HG03108 (cell line): ENCODE data around the gene TSC22D4.
A peak's percentile ranks its signal among the peaks of the same experiment; 100 is the strongest.
"Not testable (repeated sequence)": the region's sequence is repeated elsewhere in the genome, so short reads cannot be mapped to it uniquely, and the experiment has no call there.

ENCODE experiments used
- ATAC-seq: cut with Tn5 transposase; IDR thresholded peaks from one replicate; pipeline ENCODE4 v1.9.1; 2021; ENCODE audit warnings: moderate library complexity; ENCODE audit not compliant: unreplicated experiment

The TSC22D4 gene

DNA sequence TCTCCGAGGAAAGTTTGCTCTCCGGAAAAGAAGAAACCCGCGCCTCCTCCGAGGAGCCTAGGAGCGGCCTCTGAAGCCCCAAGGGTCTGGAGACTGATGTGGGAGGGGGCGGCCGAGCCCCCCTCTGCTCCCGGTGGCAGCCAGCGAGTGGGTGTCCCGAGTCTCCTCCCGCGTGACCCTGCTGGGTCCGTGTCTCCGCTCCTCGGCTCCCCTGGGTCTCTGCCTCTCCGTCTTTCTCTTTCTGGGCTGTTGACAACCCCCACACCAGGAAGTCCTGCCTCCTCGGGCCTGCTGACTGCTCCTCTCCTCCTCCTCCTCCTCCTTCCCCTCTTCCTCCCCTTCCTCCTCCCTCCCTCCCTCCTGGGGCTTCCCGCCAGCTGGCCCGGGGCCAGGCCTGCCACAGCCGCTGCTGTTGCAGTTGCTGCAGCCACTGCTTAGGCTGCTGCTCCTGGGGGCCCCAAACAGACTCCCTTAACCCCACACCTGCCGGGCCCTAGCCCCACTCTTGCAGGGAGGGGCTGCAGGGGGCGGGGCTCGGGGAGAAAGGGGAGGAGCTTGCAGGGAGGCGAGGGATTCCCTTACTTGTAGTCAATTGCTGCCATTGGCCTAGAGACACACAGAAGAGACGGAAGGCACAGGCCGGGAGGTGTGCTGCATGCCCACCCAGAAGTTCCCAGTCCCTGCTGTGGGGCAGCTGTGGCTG is at the start of gene TSC22D4:
TSS of gene TSC22D4 (minus strand) at position 257 of the 703 bp plus-strand sequence. CDS start 1,176 bp downstream, outside the sequence.
- peak; percentile 54 for ATAC-seq

DNA sequence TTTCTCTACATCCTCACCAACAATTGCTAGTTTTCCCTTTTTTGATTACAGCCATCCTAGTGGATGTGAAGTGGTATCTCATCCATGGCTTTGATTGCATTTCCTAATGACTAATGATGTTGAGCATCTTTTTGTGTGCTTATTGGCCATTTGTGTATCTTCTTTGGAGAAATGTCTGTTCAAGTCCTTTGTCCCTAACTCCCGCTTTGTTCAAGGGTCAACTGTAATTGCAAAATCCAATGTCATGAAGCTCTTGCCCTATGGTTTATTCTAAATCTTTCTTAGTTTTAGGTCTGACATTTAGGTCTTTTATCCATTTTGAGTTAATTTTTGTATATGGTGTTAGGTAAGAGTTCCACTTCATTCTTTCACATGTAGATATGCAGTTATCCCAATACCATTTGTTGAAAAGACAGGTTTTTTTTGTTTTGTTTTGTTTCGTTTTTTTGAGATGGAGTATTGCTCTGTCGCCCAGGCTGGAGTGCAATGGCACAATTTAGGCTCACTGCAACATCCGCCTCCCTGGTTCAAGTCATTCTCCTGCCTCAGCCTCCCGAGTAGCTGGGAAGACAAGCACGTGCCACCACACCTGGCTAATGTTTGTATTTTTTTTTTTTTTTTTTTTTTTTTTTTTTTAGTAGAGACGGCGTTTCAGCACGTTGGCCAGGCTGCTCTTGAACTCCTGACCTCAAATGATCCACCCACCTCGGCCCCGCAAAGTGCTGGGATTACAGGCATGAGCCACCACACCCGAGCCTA is 49.3 kb upstream of the TSC22D4 start:
- not testable (repeated sequence) for ATAC-seq

DNA sequence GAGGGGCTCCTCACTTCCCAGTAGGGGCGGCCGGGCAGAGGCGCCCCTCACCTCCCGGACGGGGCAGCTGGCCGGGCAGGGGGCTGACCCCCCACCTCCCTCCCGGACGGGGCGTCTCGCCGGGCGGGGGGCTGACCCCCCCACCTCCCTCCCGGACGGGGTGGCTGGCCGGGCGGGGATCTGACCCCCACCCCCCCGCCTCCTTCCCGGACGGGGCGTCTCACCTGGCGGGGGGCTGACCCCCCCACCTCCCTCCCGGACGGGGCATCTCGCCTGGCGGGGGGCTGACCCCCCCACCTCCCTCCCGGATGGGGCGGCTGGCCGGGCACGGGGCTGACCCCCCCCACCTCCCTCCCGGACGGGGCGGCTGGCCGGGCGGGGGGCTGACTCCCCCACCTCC is 44.2 kb upstream of the TSC22D4 start:
- not testable (repeated sequence) for ATAC-seq

DNA sequence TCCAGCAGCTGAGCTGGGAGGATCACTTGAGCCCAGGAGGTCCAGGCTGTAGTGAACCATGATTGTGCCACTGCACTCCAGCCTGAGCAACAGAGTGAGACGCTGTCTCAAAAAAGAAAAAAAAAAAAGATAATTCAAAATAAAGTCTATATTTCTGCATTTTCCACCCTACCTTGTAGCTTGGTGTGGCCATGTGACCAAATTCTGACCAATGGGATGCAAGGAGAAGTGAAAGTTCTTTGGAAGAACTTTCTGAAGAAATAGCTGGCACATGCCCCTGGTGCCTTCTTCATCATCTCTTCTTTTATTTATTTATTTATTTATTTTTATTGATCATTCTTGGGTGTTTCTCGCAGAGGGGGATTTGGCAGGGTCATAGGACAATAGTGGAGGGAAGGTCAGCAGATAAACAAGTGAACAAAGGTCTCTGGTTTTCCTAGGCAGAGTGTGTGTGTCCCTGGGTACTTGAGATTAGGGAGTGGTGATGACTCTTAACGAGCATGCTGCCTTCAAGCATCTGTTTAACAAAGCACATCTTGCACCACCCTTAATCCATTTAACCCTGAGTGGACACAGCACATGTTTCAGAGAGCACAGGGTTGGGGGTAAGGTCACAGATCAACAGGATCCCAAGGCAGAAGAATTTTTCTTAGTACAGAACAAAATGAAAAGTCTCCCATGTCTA is 43.0 kb upstream of the TSC22D4 start:
- ATAC-seq: not testable (repeated sequence)

DNA sequence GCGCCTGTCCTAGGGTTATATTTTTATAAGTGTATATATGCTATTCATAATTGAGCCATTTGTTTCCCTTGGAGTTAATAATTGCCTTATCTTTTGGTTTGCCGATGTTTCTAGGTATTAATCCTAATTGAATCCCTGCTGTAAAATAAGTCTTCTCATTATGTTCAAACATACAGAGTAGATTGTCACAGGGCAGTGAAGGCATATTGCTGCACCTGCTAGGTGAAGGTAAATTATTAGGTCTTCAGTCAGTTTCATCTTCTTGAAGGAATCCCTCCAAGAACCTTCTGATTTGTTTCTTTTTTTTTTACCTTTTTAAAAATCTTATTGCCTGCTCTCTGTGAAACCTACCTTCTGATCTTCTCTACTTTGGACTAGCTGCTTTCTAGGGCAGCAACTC is 42.1 kb upstream of the TSC22D4 start:
- ATAC-seq: no peak

DNA sequence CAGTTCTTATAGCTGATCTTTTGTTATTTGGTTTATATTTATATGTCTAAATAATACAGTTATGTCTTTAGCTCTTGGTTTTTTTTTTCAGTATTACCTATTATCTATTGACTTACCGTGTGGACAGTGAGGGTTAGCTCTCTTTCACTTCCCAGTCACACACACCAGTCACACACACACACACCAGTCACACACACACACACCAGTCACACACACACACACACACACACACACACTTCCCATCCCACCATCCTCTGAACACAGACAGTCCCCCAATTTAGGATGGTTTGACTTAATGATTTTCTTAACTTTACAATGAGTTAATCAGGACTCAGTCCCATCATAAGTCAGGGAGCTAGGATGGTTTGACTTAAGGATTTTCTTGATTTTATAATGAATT is 41.1 kb upstream of the TSC22D4 start:
- ATAC-seq: no peak

DNA sequence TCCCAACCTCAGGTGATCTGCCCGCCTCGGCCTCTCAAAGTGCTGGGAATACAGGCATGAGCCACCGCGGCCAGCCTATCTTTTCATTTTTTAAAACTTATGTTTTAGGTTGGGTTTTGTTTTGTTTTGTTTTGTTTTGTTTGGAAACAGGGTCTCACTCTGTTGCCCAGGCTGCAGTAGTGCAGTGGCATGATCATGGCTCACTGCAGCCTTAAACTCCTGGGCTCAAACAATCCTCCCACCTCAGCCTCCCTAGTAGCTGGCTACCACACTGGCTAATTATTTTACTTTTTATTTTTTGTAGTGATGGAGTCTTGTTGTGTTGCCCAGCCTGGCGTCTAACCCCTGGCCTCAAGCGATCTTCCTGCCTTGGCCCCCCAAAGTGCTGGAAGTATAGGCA is 40.6 kb upstream of the TSC22D4 start:
- no peak for ATAC-seq

DNA sequence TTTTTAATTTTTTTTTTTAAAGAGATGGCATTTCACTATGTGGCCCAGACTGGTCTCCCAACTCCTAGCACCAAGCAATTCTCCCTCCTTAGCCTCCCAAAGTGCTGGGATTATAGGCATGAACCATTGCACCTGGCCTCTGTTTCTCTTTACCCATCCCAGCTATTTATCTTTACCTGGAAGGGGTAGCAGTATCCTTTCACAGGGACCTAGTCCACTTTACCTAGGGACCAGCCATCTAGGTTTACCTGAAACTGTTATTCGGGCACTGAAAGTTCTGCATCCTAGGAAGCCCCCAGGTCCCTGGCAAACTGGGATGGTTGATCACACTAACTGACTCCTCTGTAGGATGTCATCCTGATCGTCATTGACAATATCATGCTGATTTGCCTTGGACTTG is 38.3 kb upstream of the TSC22D4 start:
- ATAC-seq: no peak

DNA sequence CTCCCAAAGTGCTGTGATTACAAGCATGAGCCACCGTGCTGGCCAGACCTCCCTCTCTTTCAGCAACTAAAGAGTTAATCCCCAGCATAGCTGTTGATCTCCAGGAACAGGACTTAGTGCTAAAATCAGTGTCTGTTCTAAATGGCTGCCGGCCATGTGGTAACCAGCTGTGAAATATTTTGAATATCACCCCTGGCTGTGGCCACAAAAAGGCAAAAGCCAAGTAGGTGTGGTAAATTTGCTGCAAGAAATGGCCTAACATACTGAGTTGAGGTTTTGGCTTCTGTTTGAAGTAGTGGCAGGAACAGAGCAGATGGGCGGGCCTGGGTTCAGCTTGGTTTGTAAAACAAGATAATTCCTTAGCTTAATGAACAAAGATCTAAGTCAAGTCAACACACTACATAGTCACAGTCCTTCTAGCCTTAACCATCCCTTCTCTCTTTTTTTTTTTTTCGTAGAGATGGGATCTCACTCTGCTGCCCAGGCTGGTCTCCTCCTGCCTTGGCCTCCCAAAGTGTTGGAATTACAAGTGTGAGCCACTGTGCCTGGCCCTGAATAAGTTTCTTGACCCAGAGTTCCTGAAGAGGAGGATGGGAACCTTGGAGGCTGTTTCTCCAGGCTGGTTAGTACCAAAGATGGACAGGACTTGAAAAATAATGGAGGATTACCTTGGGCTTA is 37.3 kb upstream of the TSC22D4 start:
- no peak for ATAC-seq

DNA sequence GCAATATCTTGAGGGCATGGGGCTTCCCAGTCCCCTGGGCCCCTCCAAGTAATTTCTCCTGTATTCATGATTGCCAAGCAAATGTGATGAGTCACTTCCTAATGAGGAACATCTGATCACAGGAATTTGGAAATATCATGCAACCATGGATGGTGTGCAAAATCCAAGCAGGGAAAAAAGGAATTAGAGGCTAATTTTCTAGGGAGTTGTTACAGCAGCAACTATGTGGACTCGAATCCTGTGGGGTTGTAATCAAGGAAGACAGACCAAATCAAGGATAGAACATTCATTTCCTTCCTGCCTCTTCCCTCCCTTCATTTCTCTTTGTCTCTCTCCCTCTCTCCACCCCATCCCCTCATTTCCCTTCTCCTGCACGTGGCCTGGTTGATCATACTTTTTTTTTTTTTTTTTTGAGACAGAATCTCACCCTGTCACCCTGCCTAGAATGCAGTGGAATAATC is 36.1 kb upstream of the TSC22D4 start:
- ATAC-seq: no peak

DNA sequence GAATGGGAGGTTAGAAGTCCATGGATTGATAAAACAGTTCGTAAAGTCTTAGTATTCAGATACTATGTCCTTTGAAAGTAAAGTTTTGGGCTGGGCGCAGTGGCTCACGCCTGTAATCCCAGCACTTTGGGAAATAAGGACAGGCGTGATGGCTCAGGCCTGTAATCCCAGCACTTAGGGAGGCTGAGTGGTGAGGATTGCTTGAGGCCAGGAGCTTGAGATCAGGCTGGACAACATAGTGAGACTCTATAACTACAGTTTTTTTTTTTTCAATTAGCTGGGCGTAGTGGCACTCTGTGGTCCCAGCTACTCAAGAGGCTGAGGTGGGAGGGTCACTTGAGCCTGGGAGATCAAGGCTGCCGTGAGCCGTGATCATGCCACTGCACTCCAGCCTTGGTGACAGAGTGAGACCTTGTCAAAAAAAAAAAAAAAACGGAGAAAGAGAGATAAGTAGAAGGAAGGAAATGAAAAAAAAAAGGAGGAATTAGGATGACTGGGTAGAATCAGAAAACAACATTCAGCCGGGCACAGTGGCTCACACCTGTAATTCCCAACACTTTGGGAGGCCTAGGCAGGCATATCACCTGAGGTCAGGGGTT is 34.3 kb upstream of the TSC22D4 start:
- no peak for ATAC-seq

DNA sequence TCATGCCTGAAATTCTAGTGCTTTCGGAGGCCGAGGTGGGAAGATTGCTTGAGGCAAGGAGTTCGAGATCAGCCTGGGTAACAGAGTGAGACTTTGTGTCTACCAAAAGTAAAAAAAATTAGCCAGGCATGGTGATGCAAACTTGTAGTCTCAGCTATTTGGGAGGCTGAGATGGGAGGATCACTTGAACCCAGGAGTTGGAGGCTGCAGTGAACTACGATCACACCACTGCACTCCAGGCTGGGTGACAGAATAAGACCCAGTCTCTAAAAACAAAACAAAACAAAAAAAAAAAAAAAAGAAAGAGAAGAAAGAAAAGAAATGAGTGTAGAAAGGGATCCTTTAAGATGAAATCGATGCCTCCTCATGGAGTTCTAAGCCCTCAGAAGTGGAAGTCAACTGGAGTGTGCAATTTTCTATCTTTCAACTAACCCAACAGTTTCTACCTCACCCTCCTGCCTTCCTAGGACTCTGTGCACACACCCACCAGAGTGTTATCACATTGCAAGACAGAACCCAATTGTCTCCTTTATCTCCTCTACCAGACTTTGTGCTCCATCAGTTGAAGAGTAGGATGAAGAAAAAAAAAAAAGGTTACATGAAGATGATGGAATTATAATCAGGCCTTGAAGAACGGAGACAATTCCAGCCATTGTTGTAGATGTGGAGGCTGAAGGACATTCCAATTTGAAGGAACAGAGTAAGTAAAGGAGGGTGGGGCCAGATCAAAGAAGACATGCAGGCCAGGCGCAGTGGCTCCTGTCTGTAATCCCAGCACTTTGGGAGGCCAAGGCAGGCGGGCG is 31.6 kb upstream of the TSC22D4 start:
- no peak for ATAC-seq

DNA sequence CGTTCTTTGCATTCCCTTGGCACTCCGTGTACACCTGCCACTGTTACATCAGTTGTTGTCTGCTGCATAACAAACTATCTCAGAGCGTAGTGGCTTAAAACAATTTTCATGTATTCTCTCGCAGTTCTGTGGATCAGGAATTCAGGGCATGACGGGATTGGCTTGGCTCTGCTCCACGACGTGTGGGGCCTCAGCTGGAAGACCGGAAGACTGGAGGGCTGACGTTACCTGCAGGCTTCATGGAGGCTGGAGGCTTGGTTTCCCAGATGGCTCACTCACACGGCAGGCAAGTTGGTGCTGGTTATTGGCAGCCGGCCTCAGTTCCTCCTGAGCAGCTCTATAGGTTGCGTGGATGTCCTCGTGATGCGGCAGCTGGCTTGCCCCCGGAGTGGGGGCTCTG is 30.2 kb upstream of the TSC22D4 start:
- no peak for ATAC-seq

DNA sequence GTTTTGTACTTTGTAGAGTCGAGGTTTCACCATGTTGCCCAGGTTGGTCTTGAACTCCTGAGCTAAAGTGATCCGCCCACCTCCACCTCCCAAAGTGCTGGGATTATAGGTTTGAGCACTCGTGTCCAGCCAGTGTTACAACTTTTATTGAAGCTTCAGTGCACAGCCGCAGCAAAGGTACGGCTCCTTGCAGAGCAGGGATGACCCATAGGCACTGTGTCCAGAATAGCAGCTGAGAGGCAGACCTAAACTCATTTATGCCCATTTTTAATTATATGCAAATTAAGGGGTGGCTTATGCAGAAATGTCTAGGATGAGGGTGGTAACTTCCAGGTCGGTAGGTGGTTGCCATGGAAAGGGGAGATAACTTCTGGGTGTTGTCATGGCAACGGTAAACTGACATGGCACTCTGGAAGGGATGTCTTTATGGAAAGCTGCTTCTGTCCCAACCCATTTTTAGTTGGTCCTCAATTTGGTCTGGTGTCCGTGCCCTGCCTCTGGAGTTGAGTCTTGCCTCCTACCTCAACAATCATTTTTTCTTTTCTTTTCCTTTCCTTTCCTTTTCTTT is 27.4 kb upstream of the TSC22D4 start:
- no peak for ATAC-seq

DNA sequence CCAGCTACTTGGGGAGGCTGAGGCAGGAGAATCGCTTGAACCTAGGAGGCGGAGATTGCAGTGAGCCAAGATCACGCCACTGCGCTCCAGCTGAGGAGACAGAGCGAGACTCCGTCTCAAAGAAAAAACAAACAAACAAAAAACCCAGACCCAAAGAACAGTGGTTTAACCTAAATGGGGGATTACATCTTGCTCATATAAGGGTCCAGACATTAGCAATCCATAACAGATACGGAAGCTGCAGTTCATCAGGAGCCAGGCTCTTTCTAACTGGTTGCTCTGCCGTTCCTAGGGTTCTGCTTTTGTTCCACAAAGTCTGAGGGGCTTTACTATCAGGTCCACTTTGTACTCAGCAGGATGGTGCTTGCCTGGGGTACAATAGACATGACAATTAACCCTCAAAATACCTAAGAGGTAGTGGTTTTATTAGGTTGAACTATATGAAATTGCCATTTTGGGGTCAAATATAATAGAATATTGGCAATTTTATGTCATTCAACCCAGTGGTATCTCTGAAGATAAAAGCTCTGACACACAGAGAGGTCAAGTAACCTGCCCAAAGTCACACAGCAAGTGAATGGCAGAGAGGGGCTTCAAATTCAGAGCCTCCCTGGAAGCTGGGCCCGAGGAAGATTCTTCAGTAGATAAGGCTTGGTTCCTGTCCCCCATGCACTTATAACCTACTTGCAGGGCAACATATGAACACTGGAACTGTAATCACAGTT is 26.0 kb upstream of the TSC22D4 start:
- ATAC-seq: no peak

DNA sequence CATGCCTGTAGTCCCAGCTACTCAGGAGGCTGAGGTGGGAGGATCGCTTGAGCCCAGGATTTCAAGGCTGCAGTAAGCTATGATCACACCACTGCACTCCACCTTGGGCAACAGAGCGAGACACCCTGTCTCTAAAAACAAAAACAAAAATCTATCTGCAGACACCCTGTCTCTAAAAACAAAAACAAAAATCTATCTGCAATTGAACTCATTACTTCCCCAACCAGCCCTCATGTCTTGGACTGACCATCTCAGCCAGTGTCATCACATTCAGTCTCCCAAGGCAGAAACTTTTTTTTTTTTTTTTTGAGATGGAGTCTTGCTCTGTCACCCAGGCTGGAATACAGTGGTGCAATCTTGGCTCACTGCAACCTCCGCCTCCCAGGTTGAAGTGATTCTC is 25.0 kb upstream of the TSC22D4 start:
- not testable (repeated sequence) for ATAC-seq

DNA sequence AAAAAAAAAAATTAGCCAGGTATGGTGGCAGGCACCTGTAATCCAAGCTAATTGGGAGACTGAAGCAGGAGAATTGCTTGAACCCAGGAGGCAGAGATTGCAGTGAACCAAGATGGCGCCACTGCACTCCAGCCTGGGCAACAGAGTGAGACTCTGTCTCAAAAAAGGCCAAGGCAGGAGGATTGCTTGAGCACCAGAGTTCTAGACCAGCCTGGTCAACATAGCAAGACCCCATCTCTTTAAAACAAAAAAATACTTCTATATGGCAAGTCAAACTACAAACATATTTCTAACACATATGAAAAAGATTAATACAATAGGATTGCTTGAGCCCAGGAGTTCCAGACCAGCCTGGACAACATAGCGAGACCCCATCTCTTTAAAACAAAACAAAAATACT is 21.7 kb upstream of the TSC22D4 start:
- not testable (repeated sequence) for ATAC-seq

DNA sequence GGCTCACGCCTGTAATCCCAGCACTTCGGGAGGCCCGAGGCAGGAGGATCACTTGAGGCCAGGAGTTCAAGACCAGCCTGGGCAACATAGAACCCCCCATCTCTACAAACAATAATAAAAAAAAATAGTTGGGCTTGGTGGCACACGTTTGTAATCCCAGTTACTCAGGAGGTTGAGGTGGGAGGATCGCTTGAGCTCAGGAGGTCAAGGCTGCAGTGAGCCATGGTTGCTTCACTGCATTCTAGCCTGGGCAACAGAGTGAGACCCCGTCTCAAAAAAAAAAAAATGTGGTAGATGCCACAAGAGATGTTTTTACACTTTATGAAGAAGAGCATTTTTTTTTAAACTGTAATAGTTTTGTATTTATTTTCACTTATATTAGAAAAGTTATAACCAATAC is 17.5 kb upstream of the TSC22D4 start:
- no peak for ATAC-seq
